ENCODE results near the gene BCAS3. TPM values are rescaled to one million over a fixed set of nuclear protein-coding genes. Genes with fewer than 3 reads are reported as not detected.

The BCAS3 gene
- total and polyA plus RNA-seq, 10 donors = 3.7 to 56.0 (median 42.3) TPM

DNA sequence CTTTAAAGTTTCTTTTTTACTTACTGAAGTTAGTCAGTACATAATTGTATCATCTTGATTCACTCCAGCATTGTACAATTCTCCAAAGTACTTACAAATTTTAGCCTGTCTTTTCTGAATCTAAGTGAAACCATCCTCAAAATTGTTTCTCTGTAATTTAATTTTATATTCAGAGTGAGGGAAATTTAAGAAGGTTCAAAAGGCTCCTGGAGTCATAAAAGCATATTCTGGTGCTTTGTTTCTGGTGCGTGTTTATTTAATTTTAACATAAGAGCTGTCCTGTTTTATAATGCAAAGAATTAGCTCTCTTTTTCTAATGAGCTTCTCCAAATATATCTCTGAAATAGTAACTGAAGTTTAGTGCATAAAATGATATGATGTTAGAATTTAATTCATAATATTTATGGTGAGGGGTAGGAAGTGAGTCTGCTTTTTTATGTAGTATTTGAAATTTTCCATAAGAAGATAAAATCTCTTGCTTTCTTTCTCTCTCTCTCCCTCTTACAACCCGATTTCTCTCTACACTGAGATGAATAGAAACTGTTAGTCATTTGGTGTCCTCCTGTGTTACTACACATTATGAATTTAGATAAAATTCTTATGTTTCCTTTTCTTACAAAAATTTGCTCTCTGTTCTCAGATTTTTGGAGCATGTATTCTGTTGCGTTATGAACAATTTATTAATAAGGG is 339.8 kb downstream of the BCAS3 start:
- Histone ChIP-seq H3K4me1 (no peaks in the 10 kb centered on the region), H3K36me3 (peaks cover 0 to 9% (median 0%) of the 10 kb centered on the region in 6 donors), H3K9me3 (no peaks in the 10 kb centered on the region), H3K27me3 (replicated peaks in 1 of 7) (no peaks in the 10 kb centered on the region), H3K27ac (no peak overlapping the region), H3K4me3 (no peak overlapping the region)
- WGBS, 5 donors = 80 to 86% (median 84%) methylated on average over 3 of the region's 3 CpGs
- TF ChIP-seq POLR2AphosphoS5 (IDR thresholded peaks at IDR 0.05) = no peak
- no peak for DNase-seq
- intact Hi-C loops (cut with DNase I; ENCODE audit: low total_unique reads) = no loop called here

DNA sequence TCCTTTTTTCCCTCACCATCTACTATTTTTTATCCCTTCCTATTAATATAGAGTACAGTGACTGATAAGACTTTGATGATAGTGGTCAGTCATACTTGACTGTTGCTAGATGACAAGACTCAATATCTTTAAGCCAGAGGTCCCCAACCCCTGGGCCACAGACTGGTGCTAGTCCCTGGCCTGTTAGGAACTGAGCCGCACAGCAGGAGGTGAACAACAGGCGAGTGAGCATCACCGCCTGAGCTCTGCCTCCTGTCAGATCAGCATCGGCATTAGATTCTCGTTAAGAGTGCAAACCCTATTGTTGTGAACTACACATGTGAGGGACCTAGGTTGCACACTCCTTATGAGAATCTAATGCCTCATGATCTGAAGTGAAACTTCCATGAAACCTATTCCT is 341.3 kb downstream of the BCAS3 start:
- H3K27me3 ChIP-seq (replicated peaks in 1 of 7) = no peaks in the 10 kb centered on the region
- no peak overlapping the region for H3K27ac ChIP-seq
- peaks cover 0 to 9% (median 0%) of the 10 kb centered on the region in 6 donors for H3K36me3 ChIP-seq
- TF ChIP-seq, protein P1, sequence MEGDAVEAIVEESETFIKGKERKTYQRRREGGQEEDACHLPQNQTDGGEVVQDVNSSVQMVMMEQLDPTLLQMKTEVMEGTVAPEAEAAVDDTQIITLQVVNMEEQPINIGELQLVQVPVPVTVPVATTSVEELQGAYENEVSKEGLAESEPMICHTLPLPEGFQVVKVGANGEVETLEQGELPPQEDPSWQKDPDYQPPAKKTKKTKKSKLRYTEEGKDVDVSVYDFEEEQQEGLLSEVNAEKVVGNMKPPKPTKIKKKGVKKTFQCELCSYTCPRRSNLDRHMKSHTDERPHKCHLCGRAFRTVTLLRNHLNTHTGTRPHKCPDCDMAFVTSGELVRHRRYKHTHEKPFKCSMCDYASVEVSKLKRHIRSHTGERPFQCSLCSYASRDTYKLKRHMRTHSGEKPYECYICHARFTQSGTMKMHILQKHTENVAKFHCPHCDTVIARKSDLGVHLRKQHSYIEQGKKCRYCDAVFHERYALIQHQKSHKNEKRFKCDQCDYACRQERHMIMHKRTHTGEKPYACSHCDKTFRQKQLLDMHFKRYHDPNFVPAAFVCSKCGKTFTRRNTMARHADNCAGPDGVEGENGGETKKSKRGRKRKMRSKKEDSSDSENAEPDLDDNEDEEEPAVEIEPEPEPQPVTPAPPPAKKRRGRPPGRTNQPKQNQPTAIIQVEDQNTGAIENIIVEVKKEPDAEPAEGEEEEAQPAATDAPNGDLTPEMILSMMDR (IDR thresholded peaks at IDR 0.05 in 8 of 11, conservative IDR thresholded peaks at IDR 0.05 in 3 of 11) = no peak
- TF ChIP-seq POLR2AphosphoS5 (IDR thresholded peaks at IDR 0.05) (no peak), POLR2A (IDR thresholded peaks at IDR 0.05) (no peak)
- H3K9me3 ChIP-seq = no peaks in the 10 kb centered on the region
- H3K4me3 ChIP-seq = no peak overlapping the region
- H3K4me1 ChIP-seq = no peaks in the 10 kb centered on the region
- intact Hi-C loops (cut with DNase I; ENCODE audit: low total_unique reads) = no loop called here
- DNase-seq = no peak
- WGBS, 5 donors = 86 to 98% (median 96%) methylated on average over 5 of the region's 5 CpGs

DNA sequence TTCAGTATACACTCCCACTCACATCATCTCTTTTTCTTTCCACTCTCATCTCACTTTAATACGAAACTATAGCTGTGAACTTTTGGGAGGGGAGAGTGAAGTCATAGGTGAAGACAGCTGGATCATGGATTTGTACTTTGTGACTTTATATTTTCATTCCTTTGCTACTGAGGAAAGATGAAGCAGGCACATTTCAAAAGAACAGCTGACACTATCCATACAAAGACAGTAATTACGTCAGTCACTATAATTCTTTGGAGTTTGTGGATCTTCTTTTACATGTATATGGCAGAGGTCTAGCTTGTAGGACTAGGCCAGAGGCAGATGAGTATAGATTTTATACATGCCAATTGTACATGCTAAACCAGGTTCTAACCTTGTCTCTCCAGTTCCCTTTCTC is 346.3 kb downstream of the BCAS3 start:
- DNase-seq = no peak
- H3K27me3 ChIP-seq (replicated peaks in 1 of 7) = no peaks in the 10 kb centered on the region
- TF ChIP-seq POLR2AphosphoS5 (IDR thresholded peaks at IDR 0.05) = no peak
- TF ChIP-seq, protein P1 (IDR thresholded peaks at IDR 0.05 in 8 of 11, conservative IDR thresholded peaks at IDR 0.05 in 3 of 11) = no peak
- TF ChIP-seq POLR2A (IDR thresholded peaks at IDR 0.05) = no peak
- H3K4me1 ChIP-seq = no peaks in the 10 kb centered on the region
- intact Hi-C loops (cut with DNase I; ENCODE audit: low total_unique reads) = no loop called here
- no peaks in the 10 kb centered on the region for H3K36me3 ChIP-seq
- WGBS, 5 donors = 88 to 95% (median 94%) methylated on average over 2 of the region's 2 CpGs
- no peaks in the 10 kb centered on the region for H3K9me3 ChIP-seq
- H3K4me3 ChIP-seq = no peak overlapping the region
- H3K27ac ChIP-seq = no peak overlapping the region

DNA sequence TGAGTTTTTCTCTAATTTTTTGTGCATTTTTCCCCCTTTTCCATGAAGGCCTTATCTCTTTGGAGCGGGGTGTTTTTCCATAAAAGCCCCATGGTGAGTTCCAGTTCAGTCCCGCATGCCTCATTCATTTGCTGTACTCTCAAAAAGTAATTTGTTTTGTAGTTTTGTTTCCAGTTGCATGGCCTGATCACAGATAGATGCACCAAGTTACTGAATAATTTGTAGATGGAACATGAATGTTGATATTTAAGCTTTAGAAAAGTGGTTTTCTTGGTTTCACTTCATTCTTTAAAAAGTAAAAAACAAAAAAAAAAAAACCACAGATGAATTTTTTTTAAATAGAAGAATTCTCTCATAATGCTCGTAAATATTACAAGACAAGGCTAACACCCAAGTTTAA is 349.2 kb downstream of the BCAS3 start:
- no peak for DNase-seq
- intact Hi-C loops (cut with DNase I; ENCODE audit: low total_unique reads) = no loop called here
- Histone ChIP-seq H3K9me3 (no peaks in the 10 kb centered on the region), H3K27ac (no peak overlapping the region), H3K27me3 (replicated peaks in 1 of 7) (no peaks in the 10 kb centered on the region), H3K36me3 (no peaks in the 10 kb centered on the region), H3K4me1 (no peaks in the 10 kb centered on the region), H3K4me3 (no peak overlapping the region)
- TF ChIP-seq POLR2A (IDR thresholded peaks at IDR 0.05) = no peak
- TF ChIP-seq POLR2AphosphoS5 (IDR thresholded peaks at IDR 0.05) = no peak
- TF ChIP-seq, protein P1 (IDR thresholded peaks at IDR 0.05 in 8 of 11, conservative IDR thresholded peaks at IDR 0.05 in 3 of 11) = no peak
- WGBS, 5 donors = 91 to 95% (median 94%) methylated on average over 3 of the region's 3 CpGs

Data from spleen (tissue), 11 donors.